ENCODE results near the gene AGPAT4.

The AGPAT4 gene

GRCh38 chr6:161242113-161242512, 31.7 kb downstream of the AGPAT4 start:
- DNase-seq (ENCODE audit: low read depth): no peak
- no peak for TF ChIP-seq CTCF (conservative IDR thresholded peaks at IDR 0.05; ENCODE audit: low read length)
- H3K4me3 ChIP-seq (ENCODE audit: low read length): no peak overlapping the region

- no peak for DNase-seq (ENCODE audit: low read depth)
- H3K4me3 ChIP-seq (ENCODE audit: low read length): no peak overlapping the region
- TF ChIP-seq CTCF (conservative IDR thresholded peaks at IDR 0.05; ENCODE audit: low read length): no peak
Observed at GRCh38 chr6:161239001-161239400, 34.9 kb downstream of the AGPAT4 start.

GRCh38 chr6:161238500-161238899, 35.4 kb downstream of the AGPAT4 start:
- DNase-seq (ENCODE audit: low read depth): no peak
- TF ChIP-seq CTCF (conservative IDR thresholded peaks at IDR 0.05; ENCODE audit: low read length): no peak
- no peak overlapping the region for H3K4me3 ChIP-seq (ENCODE audit: low read length)

GRCh38 chr6:161238081-161238480, 35.8 kb downstream of the AGPAT4 start:
- peak; percentile 43 for DNase-seq (ENCODE audit: low read depth)
- no peak for TF ChIP-seq CTCF (conservative IDR thresholded peaks at IDR 0.05; ENCODE audit: low read length)
- H3K4me3 ChIP-seq (ENCODE audit: low read length): no peak overlapping the region

GRCh38 chr6:161237176-161237575, 36.7 kb downstream of the AGPAT4 start:
- no peak overlapping the region for H3K4me3 ChIP-seq (ENCODE audit: low read length)
- no peak for DNase-seq (ENCODE audit: low read depth)
- no peak for TF ChIP-seq CTCF (conservative IDR thresholded peaks at IDR 0.05; ENCODE audit: low read length)

- no peak for DNase-seq (ENCODE audit: low read depth)
- no peak overlapping the region for H3K4me3 ChIP-seq (ENCODE audit: low read length)
- no peak for TF ChIP-seq CTCF (conservative IDR thresholded peaks at IDR 0.05; ENCODE audit: low read length)
Observed at GRCh38 chr6:161235776-161236633, 37.9 kb downstream of the AGPAT4 start.

- no peak overlapping the region for H3K4me3 ChIP-seq (ENCODE audit: low read length)
- TF ChIP-seq CTCF (conservative IDR thresholded peaks at IDR 0.05; ENCODE audit: low read length): no peak
- peak; percentile 91 for DNase-seq (ENCODE audit: low read depth)
Observed at GRCh38 chr6:161233986-161234661, 39.7 kb downstream of the AGPAT4 start.
